Uterus (tissue), 2 donors: ENCODE results near the gene GALNT1.

Source experiments
- POLR2A ChIP-seq, 2 donors: fragments of 450-650 bp; IDR thresholded peaks; one replicate each; pipeline ENCODE4 v1.6.1; 2016; ENCODE audit warnings: antibody characterized with exemption in 2 of 2, mild to moderate bottlenecking in 1 of 2, moderate library complexity in 1 of 2
- TF ChIP-seq, protein P1 (sequence below), 4 experiments: fragments of 200-600 bp in 2 of 4; fragments of 450-650 bp in 2 of 4; sonication (generic) in 2 of 4; IDR thresholded peaks; one replicate each; pipeline ENCODE4 v1.5.1; 2016 to 2019; ENCODE audit warnings: antibody characterized with exemption in 4 of 4, mild to moderate bottlenecking in 2 of 4, moderate library complexity in 1 of 4

GRCh38 chr18:35570182-35570581, 11.4 kb upstream of the GALNT1 start:
- TF ChIP-seq, protein P1, sequence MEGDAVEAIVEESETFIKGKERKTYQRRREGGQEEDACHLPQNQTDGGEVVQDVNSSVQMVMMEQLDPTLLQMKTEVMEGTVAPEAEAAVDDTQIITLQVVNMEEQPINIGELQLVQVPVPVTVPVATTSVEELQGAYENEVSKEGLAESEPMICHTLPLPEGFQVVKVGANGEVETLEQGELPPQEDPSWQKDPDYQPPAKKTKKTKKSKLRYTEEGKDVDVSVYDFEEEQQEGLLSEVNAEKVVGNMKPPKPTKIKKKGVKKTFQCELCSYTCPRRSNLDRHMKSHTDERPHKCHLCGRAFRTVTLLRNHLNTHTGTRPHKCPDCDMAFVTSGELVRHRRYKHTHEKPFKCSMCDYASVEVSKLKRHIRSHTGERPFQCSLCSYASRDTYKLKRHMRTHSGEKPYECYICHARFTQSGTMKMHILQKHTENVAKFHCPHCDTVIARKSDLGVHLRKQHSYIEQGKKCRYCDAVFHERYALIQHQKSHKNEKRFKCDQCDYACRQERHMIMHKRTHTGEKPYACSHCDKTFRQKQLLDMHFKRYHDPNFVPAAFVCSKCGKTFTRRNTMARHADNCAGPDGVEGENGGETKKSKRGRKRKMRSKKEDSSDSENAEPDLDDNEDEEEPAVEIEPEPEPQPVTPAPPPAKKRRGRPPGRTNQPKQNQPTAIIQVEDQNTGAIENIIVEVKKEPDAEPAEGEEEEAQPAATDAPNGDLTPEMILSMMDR (IDR thresholded peaks at IDR 0.05), result no peak
- TF ChIP-seq POLR2A (IDR thresholded peaks at IDR 0.05), result no peak
